AG10803 (cell line): ENCODE results near the gene MYADML2.

Experiments
- DNase-seq: peaks from one replicate; pipeline ENCODE4 v3.0.0; 2010; ENCODE audit warnings: low read depth
- H3K4me3 ChIP-seq: 2 replicates; pipeline ENCODE4 v1.5.1; 2011; ENCODE audit warnings: mild to moderate bottlenecking, low read length, control low read depth
- TF ChIP-seq, protein P1 (sequence below): conservative IDR thresholded peaks from 2 replicates; pipeline ENCODE4 v1.5.1; 2011; ENCODE audit warnings: mild to moderate bottlenecking, low read length, control low read depth, inconsistent platforms

Gene MYADML2, protein sequence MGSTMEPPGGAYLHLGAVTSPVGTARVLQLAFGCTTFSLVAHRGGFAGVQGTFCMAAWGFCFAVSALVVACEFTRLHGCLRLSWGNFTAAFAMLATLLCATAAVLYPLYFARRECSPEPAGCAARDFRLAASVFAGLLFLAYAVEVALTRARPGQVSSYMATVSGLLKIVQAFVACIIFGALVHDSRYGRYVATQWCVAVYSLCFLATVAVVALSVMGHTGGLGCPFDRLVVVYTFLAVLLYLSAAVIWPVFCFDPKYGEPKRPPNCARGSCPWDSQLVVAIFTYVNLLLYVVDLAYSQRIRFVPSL

GRCh38 chr17:81947189-81947588 lies at the start of gene MYADML2:
Gene MYADML2, minus strand, starts transcription at chr17:81947233. Its CDS starts 5,492 bp downstream, at chr17:81941741.
- DNase-seq, result no peak
- TF ChIP-seq, protein P1, sequence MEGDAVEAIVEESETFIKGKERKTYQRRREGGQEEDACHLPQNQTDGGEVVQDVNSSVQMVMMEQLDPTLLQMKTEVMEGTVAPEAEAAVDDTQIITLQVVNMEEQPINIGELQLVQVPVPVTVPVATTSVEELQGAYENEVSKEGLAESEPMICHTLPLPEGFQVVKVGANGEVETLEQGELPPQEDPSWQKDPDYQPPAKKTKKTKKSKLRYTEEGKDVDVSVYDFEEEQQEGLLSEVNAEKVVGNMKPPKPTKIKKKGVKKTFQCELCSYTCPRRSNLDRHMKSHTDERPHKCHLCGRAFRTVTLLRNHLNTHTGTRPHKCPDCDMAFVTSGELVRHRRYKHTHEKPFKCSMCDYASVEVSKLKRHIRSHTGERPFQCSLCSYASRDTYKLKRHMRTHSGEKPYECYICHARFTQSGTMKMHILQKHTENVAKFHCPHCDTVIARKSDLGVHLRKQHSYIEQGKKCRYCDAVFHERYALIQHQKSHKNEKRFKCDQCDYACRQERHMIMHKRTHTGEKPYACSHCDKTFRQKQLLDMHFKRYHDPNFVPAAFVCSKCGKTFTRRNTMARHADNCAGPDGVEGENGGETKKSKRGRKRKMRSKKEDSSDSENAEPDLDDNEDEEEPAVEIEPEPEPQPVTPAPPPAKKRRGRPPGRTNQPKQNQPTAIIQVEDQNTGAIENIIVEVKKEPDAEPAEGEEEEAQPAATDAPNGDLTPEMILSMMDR, result no peak
- H3K4me3 ChIP-seq, result no peak within 1 kb of the TSS

DNA sequence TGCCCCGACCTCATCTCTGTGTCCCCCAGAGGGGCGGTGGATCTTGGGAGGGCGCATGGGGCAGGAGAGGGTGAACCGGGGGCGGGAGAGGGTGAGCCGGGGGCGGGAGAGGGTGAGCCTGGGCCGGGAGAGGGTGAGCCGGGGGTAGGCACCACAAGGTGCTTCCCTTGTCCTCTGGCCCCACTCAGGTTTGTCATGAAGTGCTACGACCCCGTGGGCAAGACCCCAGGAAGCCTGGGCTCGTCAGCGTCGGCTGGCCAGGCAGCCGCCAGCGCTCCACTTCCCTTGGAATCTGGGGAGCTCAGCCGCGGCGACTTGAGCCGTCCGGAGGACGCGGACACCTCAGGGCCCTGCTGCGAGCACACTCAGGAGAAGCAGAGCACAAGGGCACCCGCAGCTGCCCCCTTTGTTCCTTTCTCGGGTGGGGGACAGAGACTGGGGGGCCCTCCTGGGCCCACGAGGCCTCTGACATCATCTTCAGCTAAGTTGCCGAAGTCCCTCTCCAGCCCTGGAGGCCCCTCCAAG lies 49.3 kb upstream of the MYADML2 start:
- TF ChIP-seq, protein P1, result no peak
- no peak overlapping the region for H3K4me3 ChIP-seq
- DNase-seq, result no peak

GRCh38 chr17:81995463-81996231 lies 48.6 kb upstream of the MYADML2 start:
- H3K4me3 ChIP-seq, result no peak overlapping the region
- TF ChIP-seq, protein P1, result no peak
- DNase-seq, result no peak

- DNase-seq, result no peak
- TF ChIP-seq, protein P1, result no peak
- H3K4me3 ChIP-seq, result no peak overlapping the region
These were observed 47.8 kb upstream of the MYADML2 start for GRCh38 chr17:81994593-81995462.

DNA sequence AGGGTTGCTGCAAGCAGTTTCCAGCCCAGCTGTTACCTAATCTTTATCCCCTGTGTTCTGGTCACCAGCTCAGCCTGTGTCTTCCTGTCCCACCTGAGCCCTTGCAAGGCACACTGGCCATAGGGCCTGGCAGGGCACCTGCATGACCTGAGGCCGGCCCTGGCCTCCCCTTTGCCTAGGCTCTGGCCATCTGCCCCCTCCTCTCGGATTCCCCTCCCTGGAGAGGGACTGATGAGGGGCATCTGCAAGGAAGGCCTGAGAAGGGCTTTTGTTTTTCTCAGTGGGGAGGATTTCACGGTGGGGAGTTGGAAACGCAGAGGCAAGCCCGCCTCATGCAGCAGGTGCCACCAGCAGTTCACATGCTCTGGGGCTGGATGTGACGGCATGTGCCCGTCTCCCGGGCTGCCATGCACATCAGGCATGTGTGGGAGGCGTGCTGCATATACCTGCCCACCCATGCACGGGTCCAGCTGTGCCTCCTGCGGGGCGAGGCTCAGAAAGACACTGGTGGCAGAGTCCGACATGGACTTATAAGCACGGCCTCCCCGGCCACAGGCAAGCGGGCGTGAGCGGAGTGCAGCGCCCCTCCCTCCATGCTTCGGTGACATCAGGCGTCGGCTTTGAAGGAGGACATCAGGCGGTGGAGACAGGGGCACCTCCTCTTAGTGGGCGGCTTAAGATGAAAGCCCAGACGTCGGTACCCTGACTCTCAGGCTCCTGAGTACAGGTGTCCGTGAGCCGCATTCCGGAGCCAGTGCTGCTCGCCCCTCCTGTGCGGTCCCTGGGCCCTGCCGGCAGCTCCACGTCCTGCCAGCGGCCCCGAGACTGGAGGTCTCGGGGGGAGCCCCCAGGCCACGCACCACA lies 46.9 kb upstream of the MYADML2 start:
- H3K4me3 ChIP-seq, result no peak overlapping the region

More for the DNA sequence above, 46.9 kb upstream of the MYADML2 start:
- TF ChIP-seq, protein P1, result no peak
- no peak for DNase-seq
